Omental fat pad (tissue), 4 donors: ENCODE results near the gene FMNL1. TPM values are rescaled to one million over a fixed set of nuclear protein-coding genes. Genes with fewer than 3 reads are reported as not detected.

ENCODE experiments used
- ATAC-seq: fragments of 150-250 bp; one replicate; pipeline ENCODE4 v1.9.1; 2016; ENCODE audit warnings: mild to moderate bottlenecking, moderate library complexity; ENCODE audit not compliant: low FRiP score
- DNase-seq: peaks from one replicate; pipeline ENCODE4 v3.0.0-alpha.2; 2019; ENCODE audit warnings: low spot score
- total RNA-seq, 4 donors: library from RNA; depleted of rRNA; stranded (reverse); fragments of >200 nt; gene quantifications; one replicate each; pipeline ENCODE4 v1.1.0, GENCODE V29; 2016
- TF ChIP-seq, protein P1 (sequence below), 3 donors: fragments of 450-650 bp; IDR thresholded peaks; one replicate each; pipeline ENCODE4 v1.5.1; 2016 to 2017; ENCODE audit warnings: antibody characterized with exemption in 3 of 3, mild to moderate bottlenecking in 3 of 3, moderate library complexity in 2 of 3

Gene FMNL1
- total RNA-seq, 4 donors from 2014 or later: 19.7 to 56.4 (median 38.8) TPM

- DNase-seq (no peak), ATAC-seq (no peak)
- TF ChIP-seq, protein P1, sequence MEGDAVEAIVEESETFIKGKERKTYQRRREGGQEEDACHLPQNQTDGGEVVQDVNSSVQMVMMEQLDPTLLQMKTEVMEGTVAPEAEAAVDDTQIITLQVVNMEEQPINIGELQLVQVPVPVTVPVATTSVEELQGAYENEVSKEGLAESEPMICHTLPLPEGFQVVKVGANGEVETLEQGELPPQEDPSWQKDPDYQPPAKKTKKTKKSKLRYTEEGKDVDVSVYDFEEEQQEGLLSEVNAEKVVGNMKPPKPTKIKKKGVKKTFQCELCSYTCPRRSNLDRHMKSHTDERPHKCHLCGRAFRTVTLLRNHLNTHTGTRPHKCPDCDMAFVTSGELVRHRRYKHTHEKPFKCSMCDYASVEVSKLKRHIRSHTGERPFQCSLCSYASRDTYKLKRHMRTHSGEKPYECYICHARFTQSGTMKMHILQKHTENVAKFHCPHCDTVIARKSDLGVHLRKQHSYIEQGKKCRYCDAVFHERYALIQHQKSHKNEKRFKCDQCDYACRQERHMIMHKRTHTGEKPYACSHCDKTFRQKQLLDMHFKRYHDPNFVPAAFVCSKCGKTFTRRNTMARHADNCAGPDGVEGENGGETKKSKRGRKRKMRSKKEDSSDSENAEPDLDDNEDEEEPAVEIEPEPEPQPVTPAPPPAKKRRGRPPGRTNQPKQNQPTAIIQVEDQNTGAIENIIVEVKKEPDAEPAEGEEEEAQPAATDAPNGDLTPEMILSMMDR (IDR thresholded peaks at IDR 0.05): no peak
These were observed 1.4 kb downstream of the FMNL1 start for GRCh38 chr17:45222996-45223538.

GRCh38 chr17:45223539-45224528 is 2.1 kb downstream of the FMNL1 start:
- TF ChIP-seq, protein P1 (IDR thresholded peaks at IDR 0.05): no peak
- no peak for DNase-seq
- no peak for ATAC-seq

GRCh38 chr17:45224671-45225050 is 3.0 kb downstream of the FMNL1 start:
- TF ChIP-seq, protein P1 (IDR thresholded peaks at IDR 0.05): no peak
- ATAC-seq: no peak
- DNase-seq: no peak

- no peak for ATAC-seq
- DNase-seq: no peak
- TF ChIP-seq, protein P1 (IDR thresholded peaks at IDR 0.05): no peak
These were observed 3.5 kb downstream of the FMNL1 start for GRCh38 chr17:45225051-45225700.

DNA sequence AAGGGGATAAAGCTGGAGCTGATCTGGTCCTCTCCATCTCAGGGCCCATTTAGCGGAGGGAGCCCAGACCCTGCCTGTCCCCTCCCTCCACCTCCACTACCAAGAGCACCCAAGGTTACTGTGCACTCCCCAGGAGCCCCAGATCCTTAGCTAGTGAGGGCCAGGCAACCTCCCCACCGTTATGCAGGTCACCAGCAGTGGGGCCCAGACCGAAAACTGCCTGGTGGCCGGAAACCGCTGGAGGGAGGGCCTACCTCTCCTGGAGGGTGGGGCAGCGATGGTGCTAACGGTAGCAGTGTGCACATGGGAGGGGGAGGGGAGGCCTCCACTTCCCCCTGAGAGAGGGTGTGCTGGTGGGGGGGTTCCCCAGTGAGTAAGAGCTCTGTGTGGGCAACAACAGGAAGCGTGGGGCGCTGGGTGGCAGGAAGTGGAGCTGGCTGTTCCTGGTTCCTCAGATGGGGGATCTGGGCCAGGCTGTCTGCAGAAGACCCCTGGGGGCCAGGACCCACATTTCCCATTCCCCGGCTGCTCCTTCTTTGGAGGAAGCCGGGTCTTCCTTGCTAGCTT is 4.4 kb downstream of the FMNL1 start:
- TF ChIP-seq, protein P1 (IDR thresholded peaks at IDR 0.05): no peak
- no peak for DNase-seq
- no peak for ATAC-seq

DNA sequence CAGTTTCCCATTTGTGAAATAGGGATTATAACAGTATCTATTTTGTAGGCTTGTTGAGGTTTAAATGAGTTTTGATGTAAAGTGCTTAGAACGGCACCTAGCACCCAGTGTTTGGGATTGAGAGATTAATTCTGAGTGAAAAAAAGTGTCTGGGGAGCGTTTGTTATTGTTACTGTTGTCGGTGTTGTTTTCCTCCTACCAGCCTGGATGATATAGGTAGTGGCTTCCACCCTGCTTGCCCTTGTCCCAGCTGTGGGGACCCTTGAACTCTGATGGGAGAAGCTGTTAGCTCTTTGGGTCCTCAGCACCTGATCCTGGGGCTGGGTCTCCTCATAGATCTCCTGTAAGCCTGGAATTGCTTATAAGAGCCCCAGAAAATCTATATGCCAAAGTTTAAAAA is 4.9 kb downstream of the FMNL1 start:
- no peak for ATAC-seq
- DNase-seq: no peak
- TF ChIP-seq, protein P1 (IDR thresholded peaks at IDR 0.05): no peak
